H9 (cell line): ENCODE measurements around the gene ATP6V0A4. TPM values are rescaled to one million over a fixed set of nuclear protein-coding genes. Genes with fewer than 3 reads are reported as not detected.

Experiments used
- DNase-seq: peaks from one replicate; pipeline ENCODE4 v3.0.0-alpha.2; 2017
- H2AFZ ChIP-seq: one replicate; pipeline ENCODE4 v1.6.1; 2013; ENCODE audit warnings: mild to moderate bottlenecking, low read length, control low read depth, moderate library complexity
- H2AK5ac ChIP-seq: 2 replicates; pipeline ENCODE4 v1.6.1; 2013; ENCODE audit warnings: low read length, control low read depth, mixed read lengths; ENCODE audit not compliant: insufficient read length
- H2BK120ac ChIP-seq: one replicate; pipeline ENCODE4 v1.6.1; 2013; ENCODE audit warnings: low read depth, mild to moderate bottlenecking, low read length, control low read depth, inconsistent platforms; ENCODE audit not compliant: poor library complexity, severe bottlenecking
- H2BK12ac ChIP-seq: 2 replicates; pipeline ENCODE4 v1.6.1; 2013; ENCODE audit warnings: low read length, control low read depth, mixed read lengths, low read depth; ENCODE audit not compliant: insufficient read length
- H2BK15ac ChIP-seq: 2 replicates; pipeline ENCODE4 v1.6.1; 2013; ENCODE audit warnings: low read depth, low read length, control low read depth
- H2BK20ac ChIP-seq: one replicate; pipeline ENCODE4 v1.6.1; 2013; ENCODE audit warnings: low read depth, mild to moderate bottlenecking, low read length, control low read depth, inconsistent platforms; ENCODE audit not compliant: poor library complexity, severe bottlenecking
- H2BK5ac ChIP-seq: 2 replicates; pipeline ENCODE4 v1.6.1; 2013; ENCODE audit warnings: low read length, control low read depth, mixed read lengths; ENCODE audit not compliant: insufficient read length
- H3K14ac ChIP-seq: 2 replicates; pipeline ENCODE4 v1.6.1; 2013; ENCODE audit warnings: low read length, control low read depth; ENCODE audit not compliant: insufficient read depth
- H3K18ac ChIP-seq: 2 replicates; pipeline ENCODE4 v1.6.1; 2013; ENCODE audit warnings: low read depth, mild to moderate bottlenecking, mixed read lengths, low read length, control low read depth; ENCODE audit not compliant: insufficient read length
- H3K23ac ChIP-seq: 2 replicates; pipeline ENCODE4 v1.6.1; 2013; ENCODE audit warnings: low read length, control low read depth, mixed read lengths, low read depth; ENCODE audit not compliant: insufficient read length
- H3K23me2 ChIP-seq: 2 replicates; pipeline ENCODE4 v1.6.1; 2013; ENCODE audit warnings: low read depth, mild to moderate bottlenecking, mixed read lengths, low read length, control low read depth; ENCODE audit not compliant: insufficient read length, poor library complexity, severe bottlenecking
- H3K27ac ChIP-seq: 2 replicates; pipeline ENCODE4 v1.5.1; 2013; ENCODE audit warnings: low read length, control low read depth, mixed read lengths, low read depth; ENCODE audit not compliant: insufficient read length
- H3K27me3 ChIP-seq: 2 replicates; pipeline ENCODE4 v1.6.1; 2013; ENCODE audit warnings: low read length, control low read depth, inconsistent platforms; ENCODE audit not compliant: insufficient read depth
- H3K4ac ChIP-seq: 2 replicates; pipeline ENCODE4 v1.6.1; 2013; ENCODE audit warnings: low read depth, mild to moderate bottlenecking, control low read depth, inconsistent platforms, low read length, moderate library complexity
- H3K4me1 ChIP-seq: 2 replicates; pipeline ENCODE4 v1.6.1; 2013; ENCODE audit warnings: low read length, control low read depth, inconsistent platforms; ENCODE audit not compliant: insufficient read depth
- H3K4me2 ChIP-seq: 2 replicates; pipeline ENCODE4 v1.6.1; 2013; ENCODE audit warnings: low read length, control low read depth, mixed read lengths; ENCODE audit not compliant: insufficient read length, insufficient read depth
- H3K56ac ChIP-seq: 2 replicates; pipeline ENCODE4 v1.6.1; 2013; ENCODE audit warnings: low read depth, mild to moderate bottlenecking, mixed read lengths, low read length, control low read depth; ENCODE audit not compliant: insufficient read length
- H3K79me1 ChIP-seq: 2 replicates; pipeline ENCODE4 v1.6.1; 2013; ENCODE audit warnings: low read depth, mild to moderate bottlenecking, moderate library complexity, low read length, control low read depth, inconsistent platforms; ENCODE audit not compliant: insufficient read depth, poor library complexity, severe bottlenecking
- H3K79me2 ChIP-seq: 2 replicates; pipeline ENCODE4 v1.6.1; 2013; ENCODE audit warnings: low read length, control low read depth, inconsistent platforms; ENCODE audit not compliant: insufficient read depth
- H3K9ac ChIP-seq: 2 replicates; pipeline ENCODE4 v1.6.1; 2013; ENCODE audit warnings: low read length, control low read depth, mixed read lengths; ENCODE audit not compliant: insufficient read length; ENCODE audit errors: extremely low read depth
- H3K9me3 ChIP-seq: one replicate; pipeline ENCODE4 v1.6.1; 2013; ENCODE audit warnings: low read depth, low read length, inconsistent platforms; ENCODE audit not compliant: control insufficient read depth
- H3T11ph ChIP-seq: one replicate; pipeline ENCODE4 v1.6.1; 2013; ENCODE audit warnings: mild to moderate bottlenecking, low read length, control low read depth, inconsistent platforms
- H4K20me1 ChIP-seq: one replicate; pipeline ENCODE4 v1.6.1; 2013; ENCODE audit not compliant: control insufficient read depth, insufficient read length, insufficient read depth
- H4K5ac ChIP-seq: 2 replicates; pipeline ENCODE4 v1.6.1; 2013; ENCODE audit warnings: low read depth, mild to moderate bottlenecking, mixed read lengths, low read length, control low read depth; ENCODE audit not compliant: insufficient read length
- H4K8ac ChIP-seq: replicated peaks from 2 replicates; pipeline ENCODE4 v1.6.1; 2013; ENCODE audit warnings: low read length, control low read depth, mixed read lengths, low read depth; ENCODE audit not compliant: insufficient read length
- H4K91ac ChIP-seq: 2 replicates; pipeline ENCODE4 v1.6.1; 2013; ENCODE audit warnings: low read depth, mild to moderate bottlenecking, moderate library complexity, mixed read lengths, low read length, control low read depth; ENCODE audit not compliant: insufficient read length
- H3K27ac Mint-ChIP-seq, 3 experiments: 2 replicates in 2 of 3; 3 replicates in 1 of 3; pipeline ENCODE4 v1.8.0; 2020 to 2021; ENCODE audit warnings: mixed read lengths in 3 of 3, mild to moderate bottlenecking in 1 of 3, moderate library complexity in 1 of 3
- H3K27me3 Mint-ChIP-seq: 2 replicates; pipeline ENCODE4 v1.8.0; 2021; ENCODE audit warnings: low read depth, mild to moderate bottlenecking, moderate library complexity, mixed read lengths
- H3K36me3 Mint-ChIP-seq, 3 experiments: 2 replicates in 2 of 3; 3 replicates in 1 of 3; pipeline ENCODE4 v1.8.0; 2020 to 2021; ENCODE audit warnings: low read depth in 3 of 3, mixed read lengths in 3 of 3; ENCODE audit not compliant: insufficient read depth in 1 of 3
- H3K4me1 Mint-ChIP-seq, 2 experiments: 2 replicates each; pipeline ENCODE4 v1.8.0; 2020; ENCODE audit warnings: mixed read lengths in 2 of 2
- H3K4me3 Mint-ChIP-seq, 2 experiments: 2 replicates in 1 of 2; 3 replicates in 1 of 2; pipeline ENCODE4 v1.8.0; 2020 to 2021; ENCODE audit warnings: mild to moderate bottlenecking in 2 of 2, mixed read lengths in 2 of 2, moderate library complexity in 1 of 2
- H3K9me3 Mint-ChIP-seq, 2 experiments: 2 replicates in 1 of 2; 3 replicates in 1 of 2; pipeline ENCODE4 v1.8.0; 2020; ENCODE audit warnings: mild to moderate bottlenecking in 2 of 2, mixed read lengths in 2 of 2, moderate library complexity in 1 of 2
- WGBS: extraction: QIAGEN DNeasy Blood & Tissue Kit; methylation state at CpG from one replicate; pipeline ENCODE4 v1.1.7; 2013; ENCODE audit warnings: missing lambda C conversion rate, low lambda C conversion rate, mixed read lengths; ENCODE audit not compliant: insufficient read length; ENCODE audit errors: extremely low coverage; 5-methylcytosine and 5-hydroxymethylcytosine counted together
- total RNA-seq: library from RNA; stranded (reverse); gene quantifications from 2 replicates; pipeline ENCODE4 v1.2.1, GENCODE V29; 2021
- TF ChIP-seq, protein P1 (sequence below): fragments of 200-600 bp; sonication (generic); conservative IDR thresholded peaks from 3 replicates; pipeline ENCODE4 v1.8.0; 2021; ENCODE audit warnings: antibody characterized with exemption, mild to moderate bottlenecking

Gene ATP6V0A4
- total RNA-seq, 1 experiment from 2014 or later: 0.79 TPM

DNA sequence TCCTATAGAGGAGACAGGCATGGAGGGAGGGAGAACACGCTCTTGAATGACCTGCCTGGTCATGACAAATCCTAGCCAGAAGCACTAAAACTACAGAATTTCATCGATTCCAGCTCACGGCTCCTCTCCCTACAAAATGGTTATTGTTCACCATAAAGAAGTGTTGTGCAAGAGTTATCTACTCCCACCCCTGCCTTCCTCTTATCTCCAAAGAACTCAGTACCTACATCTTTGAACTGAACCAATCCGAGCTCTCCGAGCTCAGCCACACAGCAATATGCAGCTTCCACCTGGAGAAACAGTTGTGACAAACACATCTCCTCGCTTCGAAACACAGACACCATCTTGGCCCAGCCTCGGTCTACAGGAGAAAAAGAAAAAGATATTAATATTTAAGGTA is 27.1 kb downstream of the ATP6V0A4 start:
- Histone ChIP-seq H2BK12ac (no peak overlapping the region), H2BK120ac (no peak overlapping the region)

More for the DNA sequence above, 27.1 kb downstream of the ATP6V0A4 start:
- Histone ChIP-seq H3K27ac (no peak overlapping the region), H3T11ph (no peak overlapping the region), H3K4ac (no peak overlapping the region), H4K20me1 (no peaks in the 10 kb centered on the region), H3K79me1 (no peaks in the 10 kb centered on the region), H4K91ac (no peak overlapping the region), H2BK15ac (no peak overlapping the region), H3K9me3 (no peaks in the 10 kb centered on the region), H3K27me3 (peaks cover 3% of the 10 kb centered on the region; the same call in 1 of the 2 replicates), H4K5ac (no peak overlapping the region), H3K79me2 (no peaks in the 10 kb centered on the region), H2AFZ (no peak overlapping the region), H4K8ac (no peak overlapping the region), H3K9ac (no peak overlapping the region), H2BK20ac (no peak overlapping the region), H3K4me2 (no peak overlapping the region), H2BK5ac (no peak overlapping the region), H3K23ac (no peak overlapping the region), H3K56ac (no peak overlapping the region), H3K18ac (no peak overlapping the region), H3K23me2 (no peaks in the 10 kb centered on the region), H3K14ac (no peak overlapping the region), H3K4me1 (peaks cover 4% of the 10 kb centered on the region), H2AK5ac (no peak overlapping the region)
- Mint-ChIP-seq H3K36me3 (no peaks in the 10 kb centered on the region), H3K9me3 (no peaks in the 10 kb centered on the region; a peak in 1 of 5 replicates), H3K4me1 (peaks cover 10 to 18% of the 10 kb centered on the region in 2 experiments), H3K27me3 (peaks cover 7% of the 10 kb centered on the region), H3K27ac (no peak overlapping the region), H3K4me3 (no peak overlapping the region)
- no peak for DNase-seq
- no CpG with 5 or more reads among the region's 8 CpGs for WGBS
- TF ChIP-seq, protein P1, sequence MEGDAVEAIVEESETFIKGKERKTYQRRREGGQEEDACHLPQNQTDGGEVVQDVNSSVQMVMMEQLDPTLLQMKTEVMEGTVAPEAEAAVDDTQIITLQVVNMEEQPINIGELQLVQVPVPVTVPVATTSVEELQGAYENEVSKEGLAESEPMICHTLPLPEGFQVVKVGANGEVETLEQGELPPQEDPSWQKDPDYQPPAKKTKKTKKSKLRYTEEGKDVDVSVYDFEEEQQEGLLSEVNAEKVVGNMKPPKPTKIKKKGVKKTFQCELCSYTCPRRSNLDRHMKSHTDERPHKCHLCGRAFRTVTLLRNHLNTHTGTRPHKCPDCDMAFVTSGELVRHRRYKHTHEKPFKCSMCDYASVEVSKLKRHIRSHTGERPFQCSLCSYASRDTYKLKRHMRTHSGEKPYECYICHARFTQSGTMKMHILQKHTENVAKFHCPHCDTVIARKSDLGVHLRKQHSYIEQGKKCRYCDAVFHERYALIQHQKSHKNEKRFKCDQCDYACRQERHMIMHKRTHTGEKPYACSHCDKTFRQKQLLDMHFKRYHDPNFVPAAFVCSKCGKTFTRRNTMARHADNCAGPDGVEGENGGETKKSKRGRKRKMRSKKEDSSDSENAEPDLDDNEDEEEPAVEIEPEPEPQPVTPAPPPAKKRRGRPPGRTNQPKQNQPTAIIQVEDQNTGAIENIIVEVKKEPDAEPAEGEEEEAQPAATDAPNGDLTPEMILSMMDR: no peak
